Erythroblast (primary cell): ENCODE measurements around the gene FOXO6.

Experiments
- GATA1 ChIP-seq: IDR thresholded peaks from 2 replicates; pipeline ENCODE4 v1.6.1; 2011; ENCODE audit warnings: low read depth, mild to moderate bottlenecking, control low read depth, low read length, moderate library complexity
- POLR2A ChIP-seq: IDR thresholded peaks from 2 replicates; pipeline ENCODE4 v1.6.1; 2011; ENCODE audit warnings: mild to moderate bottlenecking, low read length

- no peak for TF ChIP-seq POLR2A
- TF ChIP-seq GATA1: no peak
Observed at GRCh38 chr1:41333146-41333784, 28.0 kb upstream of the FOXO6 start.
